WTC11 (cell line): ENCODE measurements around the gene KRTAP5-6. TPM values are rescaled to one million over a fixed set of nuclear protein-coding genes. Genes with fewer than 3 reads are reported as not detected.

ENCODE experiments used
- ATAC-seq: fragments of 200-7000 bp; cut with Tn5 transposase; 2 replicates; pipeline ENCODE4 v1.10.0; 2021; ENCODE audit warnings: mild to moderate bottlenecking, moderate library complexity
- CTCF ChIA-PET: fragments of 300-600 bp; sonication (Branson Sonifier 250); formaldehyde crosslinking; loops from one replicate; lab custom pipeline; 2021; ENCODE audit warnings: antibody characterized with exemption; lab: Charles Lee
- POLR2A ChIA-PET: fragments of 350-600 bp; sonication (Branson Sonifier 250); formaldehyde crosslinking; loops from one replicate; lab custom pipeline; 2021; ENCODE audit warnings: antibody characterized with exemption; lab: Charles Lee
- DNase-seq: peaks from one replicate; pipeline ENCODE4 v3.0.0; 2021; ENCODE audit warnings: low spot score
- H3K27ac Mint-ChIP-seq: 2 replicates; pipeline ENCODE4 v1.8.0; 2021; ENCODE audit warnings: mixed read lengths
- H3K27me3 Mint-ChIP-seq: 2 replicates; pipeline ENCODE4 v1.8.0; 2021; ENCODE audit warnings: low read depth, mild to moderate bottlenecking, moderate library complexity, mixed read lengths
- H3K36me3 Mint-ChIP-seq: 2 replicates; pipeline ENCODE4 v1.8.0; 2021; ENCODE audit warnings: mixed read lengths
- H3K4me1 Mint-ChIP-seq: 2 replicates; pipeline ENCODE4 v1.8.0; 2022; ENCODE audit warnings: mixed read lengths
- H3K4me3 Mint-ChIP-seq: 2 replicates; pipeline ENCODE4 v1.8.0; 2021; ENCODE audit warnings: mild to moderate bottlenecking, moderate library complexity, mixed read lengths
- H3K9me3 Mint-ChIP-seq: 2 replicates; pipeline ENCODE4 v1.8.0; 2021; ENCODE audit warnings: mixed read lengths
- ATF1 ChIP-seq: sonication (generic); formaldehyde crosslinking; IDR thresholded peaks from 2 replicates; pipeline ENCODE4 v1.8.1; 2023; ENCODE audit warnings: mild to moderate bottlenecking, moderate library complexity, missing genetic modification reagents
- CREM ChIP-seq: sonication (generic); formaldehyde crosslinking; IDR thresholded peaks from 2 replicates; pipeline ENCODE4 v1.8.1; 2022; ENCODE audit warnings: mild to moderate bottlenecking, missing genetic modification reagents, moderate library complexity
- ELF4 ChIP-seq: sonication (generic); formaldehyde crosslinking; IDR thresholded peaks from 2 replicates; pipeline ENCODE4 v1.8.1; 2022; ENCODE audit warnings: low read depth, mild to moderate bottlenecking, moderate library complexity, missing genetic modification reagents
- FOXP1 ChIP-seq: sonication (generic); formaldehyde crosslinking; IDR thresholded peaks from 2 replicates; pipeline ENCODE4 v1.8.0; 2022; ENCODE audit warnings: missing genetic modification reagents, mild to moderate bottlenecking, moderate library complexity, borderline replicate concordance
- IRF2 ChIP-seq: sonication (generic); formaldehyde crosslinking; IDR thresholded peaks from 2 replicates; pipeline ENCODE4 v1.8.0; 2022; ENCODE audit warnings: low read depth, missing genetic modification reagents, borderline replicate concordance
- JUN ChIP-seq: sonication (generic); formaldehyde crosslinking; IDR thresholded peaks from 2 replicates; pipeline ENCODE4 v1.8.0; 2023; ENCODE audit warnings: mild to moderate bottlenecking, missing genetic modification reagents
- NFE2L1 ChIP-seq: sonication (generic); formaldehyde crosslinking; IDR thresholded peaks from 2 replicates; pipeline ENCODE4 v1.8.1; 2023; ENCODE audit warnings: missing genetic modification reagents
- NR3C1 ChIP-seq: sonication (generic); formaldehyde crosslinking; conservative IDR thresholded peaks from 2 replicates; pipeline ENCODE4 v1.8.1; 2023; ENCODE audit warnings: low read depth, mild to moderate bottlenecking, missing genetic modification reagents
- ZNF263 ChIP-seq: sonication (generic); formaldehyde crosslinking; IDR thresholded peaks from 2 replicates; pipeline ENCODE4 v1.8.1; 2022; ENCODE audit warnings: low read depth, mild to moderate bottlenecking, moderate library complexity, missing genetic modification reagents
- ZNF396 ChIP-seq: fragments of 250-450 bp; sonication (Bioruptor Pico); IDR thresholded peaks from 2 replicates; pipeline ENCODE4 v1.8.0; 2021; ENCODE audit warnings: mild to moderate bottlenecking, moderate library complexity, borderline replicate concordance
- ZNF423 ChIP-seq: fragments of 250-450 bp; sonication (Bioruptor Pico); IDR thresholded peaks from 2 replicates; pipeline ENCODE4 v2.1.2; 2022; ENCODE audit warnings: mild to moderate bottlenecking, moderate library complexity
- ZNF671 ChIP-seq: fragments of 250-450 bp; sonication (Bioruptor Pico); IDR thresholded peaks from 2 replicates; pipeline ENCODE4 v1.8.0; 2021; ENCODE audit warnings: mild to moderate bottlenecking
- total RNA-seq: library from RNA; stranded (reverse); gene quantifications from 3 replicates; pipeline ENCODE4 v1.2.3, GENCODE V29; 2021
- TF ChIP-seq, protein P1 (sequence below): fragments of 250-450 bp; sonication (Bioruptor Pico); IDR thresholded peaks from 2 replicates; pipeline ENCODE4 v1.9.0; 2021; ENCODE audit warnings: mild to moderate bottlenecking
- TF ChIP-seq, protein P2 (sequence below): sonication (generic); formaldehyde crosslinking; IDR thresholded peaks from 2 replicates; pipeline ENCODE4 v1.8.1; 2023; ENCODE audit warnings: mild to moderate bottlenecking, missing genetic modification reagents
- TF ChIP-seq, protein P3 (sequence below): fragments of 250-450 bp; sonication (Bioruptor Pico); IDR thresholded peaks from 2 replicates; pipeline ENCODE4 v1.9.0; 2021; ENCODE audit warnings: mild to moderate bottlenecking
- TF ChIP-seq, protein P4 (sequence below): fragments of 250-450 bp; sonication (Bioruptor Pico); IDR thresholded peaks from 2 replicates; pipeline ENCODE4 v2.1.2; 2022; ENCODE audit warnings: mild to moderate bottlenecking, moderate library complexity
- TF ChIP-seq, protein P5 (sequence below): sonication (generic); formaldehyde crosslinking; IDR thresholded peaks from 2 replicates; pipeline ENCODE4 v1.8.1; 2023; ENCODE audit warnings: mild to moderate bottlenecking, missing genetic modification reagents, borderline replicate concordance

Gene KRTAP5-6
- total RNA-seq, 1 experiment from 2014 or later = 0.35 TPM

DNA sequence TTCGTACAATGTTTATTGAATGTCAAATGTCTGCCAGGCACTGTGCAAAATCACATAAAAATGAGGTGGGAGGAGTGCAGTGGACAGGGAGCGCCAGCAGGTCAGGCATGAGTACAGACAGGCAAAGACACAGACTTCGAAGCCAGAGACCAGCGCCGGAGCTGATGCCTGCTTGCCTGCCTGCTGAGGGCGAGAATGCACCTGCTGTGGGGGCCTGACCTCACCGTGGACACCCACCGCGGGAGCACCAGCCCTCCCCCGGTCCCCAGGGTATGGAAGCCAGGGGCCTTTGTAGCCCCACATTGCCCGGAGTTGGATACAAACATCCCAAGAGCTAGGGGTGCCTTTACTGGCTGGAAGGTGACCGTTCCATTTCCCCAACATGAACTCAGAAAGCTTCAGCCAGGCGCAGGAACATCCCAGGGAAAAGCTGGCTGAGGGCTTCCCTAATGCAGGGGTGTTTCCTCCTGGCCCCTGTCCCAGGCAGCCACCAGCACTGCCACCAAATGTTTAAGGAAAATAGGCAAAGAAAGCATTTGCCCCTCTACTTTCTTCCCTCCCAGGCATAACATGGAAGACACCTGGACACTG is 35.5 kb downstream of the KRTAP5-6 start (continued):
- TF ChIP-seq, protein P1, sequence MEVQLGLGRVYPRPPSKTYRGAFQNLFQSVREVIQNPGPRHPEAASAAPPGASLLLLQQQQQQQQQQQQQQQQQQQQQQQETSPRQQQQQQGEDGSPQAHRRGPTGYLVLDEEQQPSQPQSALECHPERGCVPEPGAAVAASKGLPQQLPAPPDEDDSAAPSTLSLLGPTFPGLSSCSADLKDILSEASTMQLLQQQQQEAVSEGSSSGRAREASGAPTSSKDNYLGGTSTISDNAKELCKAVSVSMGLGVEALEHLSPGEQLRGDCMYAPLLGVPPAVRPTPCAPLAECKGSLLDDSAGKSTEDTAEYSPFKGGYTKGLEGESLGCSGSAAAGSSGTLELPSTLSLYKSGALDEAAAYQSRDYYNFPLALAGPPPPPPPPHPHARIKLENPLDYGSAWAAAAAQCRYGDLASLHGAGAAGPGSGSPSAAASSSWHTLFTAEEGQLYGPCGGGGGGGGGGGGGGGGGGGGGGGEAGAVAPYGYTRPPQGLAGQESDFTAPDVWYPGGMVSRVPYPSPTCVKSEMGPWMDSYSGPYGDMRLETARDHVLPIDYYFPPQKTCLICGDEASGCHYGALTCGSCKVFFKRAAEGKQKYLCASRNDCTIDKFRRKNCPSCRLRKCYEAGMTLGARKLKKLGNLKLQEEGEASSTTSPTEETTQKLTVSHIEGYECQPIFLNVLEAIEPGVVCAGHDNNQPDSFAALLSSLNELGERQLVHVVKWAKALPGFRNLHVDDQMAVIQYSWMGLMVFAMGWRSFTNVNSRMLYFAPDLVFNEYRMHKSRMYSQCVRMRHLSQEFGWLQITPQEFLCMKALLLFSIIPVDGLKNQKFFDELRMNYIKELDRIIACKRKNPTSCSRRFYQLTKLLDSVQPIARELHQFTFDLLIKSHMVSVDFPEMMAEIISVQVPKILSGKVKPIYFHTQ (CRISPR knock-in tag) = no peak
- TF ChIP-seq, protein P2, sequence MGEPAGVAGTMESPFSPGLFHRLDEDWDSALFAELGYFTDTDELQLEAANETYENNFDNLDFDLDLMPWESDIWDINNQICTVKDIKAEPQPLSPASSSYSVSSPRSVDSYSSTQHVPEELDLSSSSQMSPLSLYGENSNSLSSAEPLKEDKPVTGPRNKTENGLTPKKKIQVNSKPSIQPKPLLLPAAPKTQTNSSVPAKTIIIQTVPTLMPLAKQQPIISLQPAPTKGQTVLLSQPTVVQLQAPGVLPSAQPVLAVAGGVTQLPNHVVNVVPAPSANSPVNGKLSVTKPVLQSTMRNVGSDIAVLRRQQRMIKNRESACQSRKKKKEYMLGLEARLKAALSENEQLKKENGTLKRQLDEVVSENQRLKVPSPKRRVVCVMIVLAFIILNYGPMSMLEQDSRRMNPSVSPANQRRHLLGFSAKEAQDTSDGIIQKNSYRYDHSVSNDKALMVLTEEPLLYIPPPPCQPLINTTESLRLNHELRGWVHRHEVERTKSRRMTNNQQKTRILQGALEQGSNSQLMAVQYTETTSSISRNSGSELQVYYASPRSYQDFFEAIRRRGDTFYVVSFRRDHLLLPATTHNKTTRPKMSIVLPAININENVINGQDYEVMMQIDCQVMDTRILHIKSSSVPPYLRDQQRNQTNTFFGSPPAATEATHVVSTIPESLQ (CRISPR knock-in tag) = no peak
- no peak for TF ChIP-seq IRF2 (CRISPR knock-in tag)
- TF ChIP-seq, protein P3, sequence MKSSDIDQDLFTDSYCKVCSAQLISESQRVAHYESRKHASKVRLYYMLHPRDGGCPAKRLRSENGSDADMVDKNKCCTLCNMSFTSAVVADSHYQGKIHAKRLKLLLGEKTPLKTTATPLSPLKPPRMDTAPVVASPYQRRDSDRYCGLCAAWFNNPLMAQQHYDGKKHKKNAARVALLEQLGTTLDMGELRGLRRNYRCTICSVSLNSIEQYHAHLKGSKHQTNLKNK (CRISPR knock-in tag) = no peak

DNA sequence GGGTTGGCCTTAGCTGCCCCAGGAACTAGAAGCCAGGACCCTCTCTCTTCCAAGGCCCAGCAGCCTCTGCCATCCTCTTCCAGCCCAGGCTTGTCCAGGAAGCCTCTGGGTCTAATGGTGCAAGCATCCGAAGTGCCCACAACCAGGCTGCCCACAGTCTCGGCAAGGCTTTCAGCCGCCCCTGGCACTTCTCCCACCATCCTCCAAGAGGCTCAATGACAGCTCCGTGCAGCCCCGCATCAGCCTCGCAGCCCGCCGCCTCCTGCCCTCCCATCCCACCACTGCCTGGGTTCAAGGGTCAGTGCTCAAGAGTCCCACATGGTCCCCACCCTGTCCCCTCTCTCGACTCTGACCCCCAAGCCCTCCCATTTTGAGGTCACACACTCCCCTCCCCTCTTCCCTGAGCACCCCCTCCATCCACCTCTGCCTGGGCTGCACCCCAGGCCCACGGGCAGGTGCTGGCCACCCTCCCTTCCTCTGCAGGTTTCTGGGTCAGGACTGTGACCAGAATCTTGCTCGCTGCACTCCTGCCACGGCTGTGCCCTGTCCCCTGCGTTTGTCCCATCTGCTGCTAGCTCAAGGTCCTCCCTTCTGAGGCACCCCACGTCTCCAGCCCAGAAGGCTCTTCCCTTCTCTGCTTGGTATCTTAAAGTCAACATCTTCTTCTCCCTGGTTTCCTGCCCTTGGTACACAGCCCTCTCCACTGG is 36.2 kb downstream of the KRTAP5-6 start:
- POLR2A ChIA-PET = no interaction called here
- H3K36me3 Mint-ChIP-seq = no peaks in the 10 kb centered on the region
- no peak overlapping the region for H3K27ac Mint-ChIP-seq
- TF ChIP-seq ELF4 (CRISPR knock-in tag) (no peak), ZNF396 (CRISPR knock-in tag) (no peak), IRF2 (CRISPR knock-in tag) (no peak), ZNF671 (CRISPR knock-in tag) (no peak)
- TF ChIP-seq, protein P3 (CRISPR knock-in tag) = no peak
- ATAC-seq (no peak), DNase-seq (no peak)
- CTCF ChIA-PET = interaction anchor here (0.8 to 2.2 kb wide), 9 partner anchors 33 to 138 kb away, joined by 3 to 7 read pairs (median 4); partner anchors contain the start of gene KRTAP5-5
- H3K4me3 Mint-ChIP-seq = no peak overlapping the region
- H3K4me1 Mint-ChIP-seq = no peaks in the 10 kb centered on the region
- H3K9me3 Mint-ChIP-seq = peaks cover 41% of the 10 kb centered on the region
- H3K27me3 Mint-ChIP-seq = peaks cover 52% of the 10 kb centered on the region

DNA sequence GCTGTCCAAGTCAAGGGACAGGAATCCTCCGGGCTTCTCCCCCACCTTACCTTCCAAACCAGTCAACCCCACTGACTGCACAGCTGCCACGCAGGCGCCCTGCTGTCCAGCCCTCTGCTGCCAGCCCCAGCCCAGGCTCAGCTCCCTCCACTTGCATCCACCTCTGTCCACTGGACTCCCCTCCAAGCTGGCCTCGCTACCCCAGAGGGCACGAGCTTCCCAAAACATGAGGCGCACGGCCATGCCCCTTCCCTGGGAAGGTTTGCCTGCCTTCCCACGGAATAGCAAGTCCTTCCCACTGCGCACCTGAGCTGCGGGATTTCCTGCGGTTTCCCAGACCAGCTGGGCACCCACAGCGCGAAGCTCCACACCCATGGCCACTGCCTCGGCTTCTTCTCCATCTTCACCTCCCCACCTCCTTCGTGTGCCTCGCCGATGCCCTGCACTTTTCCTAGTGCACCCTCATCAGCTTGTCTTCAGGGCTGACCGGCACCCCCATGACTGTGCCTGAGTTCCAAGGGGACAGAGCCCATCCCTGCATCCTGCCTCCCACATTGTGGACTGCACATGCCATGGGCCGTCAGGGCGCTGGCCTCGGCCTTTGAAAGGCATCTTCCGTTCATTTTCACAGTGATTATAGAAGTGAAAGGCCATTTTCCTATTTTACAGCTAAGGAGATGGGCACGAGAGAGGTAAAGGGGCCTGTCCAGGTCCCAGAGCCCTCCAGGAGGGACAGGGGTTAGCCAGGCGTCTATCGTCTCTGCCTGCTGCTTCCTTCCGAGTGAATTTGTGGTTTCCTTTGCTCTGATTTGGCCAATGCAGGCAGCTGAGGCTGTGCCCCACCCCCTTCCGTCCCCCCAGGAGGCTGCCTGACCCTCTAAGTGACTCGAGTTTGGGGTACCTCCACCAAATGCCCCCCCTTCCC is 37.0 kb downstream of the KRTAP5-6 start:
- DNase-seq = no peak
- no peaks in the 10 kb centered on the region for H3K36me3 Mint-ChIP-seq
- peaks cover 49% of the 10 kb centered on the region for H3K27me3 Mint-ChIP-seq
- ATAC-seq = no peak
- CTCF ChIA-PET = interaction anchor here (0.8 to 2.2 kb wide), 8 partner anchors 32 to 139 kb away, joined by 3 to 7 read pairs (median 3); no protein-coding TSS in a partner anchor
- H3K4me1 Mint-ChIP-seq = no peaks in the 10 kb centered on the region
- POLR2A ChIA-PET = no interaction called here
- H3K4me3 Mint-ChIP-seq = no peak overlapping the region
- peaks cover 44% of the 10 kb centered on the region for H3K9me3 Mint-ChIP-seq
- H3K27ac Mint-ChIP-seq = no peak overlapping the region
- TF ChIP-seq FOXP1 (CRISPR knock-in tag) (no peak), ZNF263 (no peak), NR3C1 (CRISPR knock-in tag) (no peak), ZNF423 (CRISPR knock-in tag) (no peak), NFE2L1 (CRISPR knock-in tag) (no peak), JUN (CRISPR knock-in tag) (no peak), ATF1 (CRISPR knock-in tag) (no peak), CREM (CRISPR knock-in tag) (no peak)
- TF ChIP-seq, protein P4, sequence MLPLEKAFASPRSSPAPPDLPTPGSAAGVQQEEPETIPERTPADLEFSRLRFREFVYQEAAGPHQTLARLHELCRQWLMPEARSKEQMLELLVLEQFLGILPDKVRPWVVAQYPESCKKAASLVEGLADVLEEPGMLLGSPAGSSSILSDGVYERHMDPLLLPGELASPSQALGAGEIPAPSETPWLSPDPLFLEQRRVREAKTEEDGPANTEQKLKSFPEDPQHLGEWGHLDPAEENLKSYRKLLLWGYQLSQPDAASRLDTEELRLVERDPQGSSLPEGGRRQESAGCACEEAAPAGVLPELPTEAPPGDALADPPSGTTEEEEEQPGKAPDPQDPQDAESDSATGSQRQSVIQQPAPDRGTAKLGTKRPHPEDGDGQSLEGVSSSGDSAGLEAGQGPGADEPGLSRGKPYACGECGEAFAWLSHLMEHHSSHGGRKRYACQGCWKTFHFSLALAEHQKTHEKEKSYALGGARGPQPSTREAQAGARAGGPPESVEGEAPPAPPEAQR = no peak
- TF ChIP-seq, protein P5, sequence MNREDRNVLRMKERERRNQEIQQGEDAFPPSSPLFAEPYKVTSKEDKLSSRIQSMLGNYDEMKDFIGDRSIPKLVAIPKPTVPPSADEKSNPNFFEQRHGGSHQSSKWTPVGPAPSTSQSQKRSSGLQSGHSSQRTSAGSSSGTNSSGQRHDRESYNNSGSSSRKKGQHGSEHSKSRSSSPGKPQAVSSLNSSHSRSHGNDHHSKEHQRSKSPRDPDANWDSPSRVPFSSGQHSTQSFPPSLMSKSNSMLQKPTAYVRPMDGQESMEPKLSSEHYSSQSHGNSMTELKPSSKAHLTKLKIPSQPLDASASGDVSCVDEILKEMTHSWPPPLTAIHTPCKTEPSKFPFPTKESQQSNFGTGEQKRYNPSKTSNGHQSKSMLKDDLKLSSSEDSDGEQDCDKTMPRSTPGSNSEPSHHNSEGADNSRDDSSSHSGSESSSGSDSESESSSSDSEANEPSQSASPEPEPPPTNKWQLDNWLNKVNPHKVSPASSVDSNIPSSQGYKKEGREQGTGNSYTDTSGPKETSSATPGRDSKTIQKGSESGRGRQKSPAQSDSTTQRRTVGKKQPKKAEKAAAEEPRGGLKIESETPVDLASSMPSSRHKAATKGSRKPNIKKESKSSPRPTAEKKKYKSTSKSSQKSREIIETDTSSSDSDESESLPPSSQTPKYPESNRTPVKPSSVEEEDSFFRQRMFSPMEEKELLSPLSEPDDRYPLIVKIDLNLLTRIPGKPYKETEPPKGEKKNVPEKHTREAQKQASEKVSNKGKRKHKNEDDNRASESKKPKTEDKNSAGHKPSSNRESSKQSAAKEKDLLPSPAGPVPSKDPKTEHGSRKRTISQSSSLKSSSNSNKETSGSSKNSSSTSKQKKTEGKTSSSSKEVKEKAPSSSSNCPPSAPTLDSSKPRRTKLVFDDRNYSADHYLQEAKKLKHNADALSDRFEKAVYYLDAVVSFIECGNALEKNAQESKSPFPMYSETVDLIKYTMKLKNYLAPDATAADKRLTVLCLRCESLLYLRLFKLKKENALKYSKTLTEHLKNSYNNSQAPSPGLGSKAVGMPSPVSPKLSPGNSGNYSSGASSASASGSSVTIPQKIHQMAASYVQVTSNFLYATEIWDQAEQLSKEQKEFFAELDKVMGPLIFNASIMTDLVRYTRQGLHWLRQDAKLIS (CRISPR knock-in tag) = no peak
